ENCODE measurements around the gene HDAC4.

DNA sequence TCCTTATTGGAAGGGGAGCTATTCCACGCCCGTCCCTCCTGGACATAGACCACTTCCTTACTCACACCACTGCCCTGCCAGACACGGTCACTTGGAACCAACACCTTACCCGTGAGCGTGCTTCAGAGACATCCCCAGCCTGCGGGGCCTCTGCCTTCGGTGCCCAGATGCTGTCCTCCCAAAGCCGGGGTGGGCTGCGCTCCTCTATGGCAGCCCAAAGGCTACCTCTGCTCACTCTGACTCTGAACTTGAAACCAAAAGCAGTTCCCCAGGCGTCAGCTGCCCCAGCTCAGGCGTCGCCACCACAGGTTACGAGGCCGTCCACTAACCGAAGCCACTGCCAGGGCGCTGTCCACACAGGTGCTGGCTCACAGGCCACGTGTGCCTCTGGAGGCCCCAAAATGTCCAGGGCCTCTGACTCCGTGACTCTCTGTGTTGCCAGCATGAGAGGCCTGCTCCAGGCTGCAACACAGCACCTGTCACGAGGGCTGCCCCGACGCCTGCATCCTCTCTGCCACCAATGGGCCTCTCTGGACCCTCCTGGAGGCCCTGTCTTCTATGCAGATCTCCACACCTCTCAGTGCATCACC, 23.8 kb downstream of the HDAC4 start:
- TF ChIP-seq, protein P1, sequence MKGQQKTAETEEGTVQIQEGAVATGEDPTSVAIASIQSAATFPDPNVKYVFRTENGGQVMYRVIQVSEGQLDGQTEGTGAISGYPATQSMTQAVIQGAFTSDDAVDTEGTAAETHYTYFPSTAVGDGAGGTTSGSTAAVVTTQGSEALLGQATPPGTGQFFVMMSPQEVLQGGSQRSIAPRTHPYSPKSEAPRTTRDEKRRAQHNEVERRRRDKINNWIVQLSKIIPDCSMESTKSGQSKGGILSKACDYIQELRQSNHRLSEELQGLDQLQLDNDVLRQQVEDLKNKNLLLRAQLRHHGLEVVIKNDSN (IDR thresholded peaks at IDR 0.05): no peak
- TF ChIP-seq, protein P2, sequence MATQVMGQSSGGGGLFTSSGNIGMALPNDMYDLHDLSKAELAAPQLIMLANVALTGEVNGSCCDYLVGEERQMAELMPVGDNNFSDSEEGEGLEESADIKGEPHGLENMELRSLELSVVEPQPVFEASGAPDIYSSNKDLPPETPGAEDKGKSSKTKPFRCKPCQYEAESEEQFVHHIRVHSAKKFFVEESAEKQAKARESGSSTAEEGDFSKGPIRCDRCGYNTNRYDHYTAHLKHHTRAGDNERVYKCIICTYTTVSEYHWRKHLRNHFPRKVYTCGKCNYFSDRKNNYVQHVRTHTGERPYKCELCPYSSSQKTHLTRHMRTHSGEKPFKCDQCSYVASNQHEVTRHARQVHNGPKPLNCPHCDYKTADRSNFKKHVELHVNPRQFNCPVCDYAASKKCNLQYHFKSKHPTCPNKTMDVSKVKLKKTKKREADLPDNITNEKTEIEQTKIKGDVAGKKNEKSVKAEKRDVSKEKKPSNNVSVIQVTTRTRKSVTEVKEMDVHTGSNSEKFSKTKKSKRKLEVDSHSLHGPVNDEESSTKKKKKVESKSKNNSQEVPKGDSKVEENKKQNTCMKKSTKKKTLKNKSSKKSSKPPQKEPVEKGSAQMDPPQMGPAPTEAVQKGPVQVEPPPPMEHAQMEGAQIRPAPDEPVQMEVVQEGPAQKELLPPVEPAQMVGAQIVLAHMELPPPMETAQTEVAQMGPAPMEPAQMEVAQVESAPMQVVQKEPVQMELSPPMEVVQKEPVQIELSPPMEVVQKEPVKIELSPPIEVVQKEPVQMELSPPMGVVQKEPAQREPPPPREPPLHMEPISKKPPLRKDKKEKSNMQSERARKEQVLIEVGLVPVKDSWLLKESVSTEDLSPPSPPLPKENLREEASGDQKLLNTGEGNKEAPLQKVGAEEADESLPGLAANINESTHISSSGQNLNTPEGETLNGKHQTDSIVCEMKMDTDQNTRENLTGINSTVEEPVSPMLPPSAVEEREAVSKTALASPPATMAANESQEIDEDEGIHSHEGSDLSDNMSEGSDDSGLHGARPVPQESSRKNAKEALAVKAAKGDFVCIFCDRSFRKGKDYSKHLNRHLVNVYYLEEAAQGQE (IDR thresholded peaks at IDR 0.05; ENCODE audit: low read depth): no peak
- TF ChIP-seq YY1 (IDR thresholded peaks at IDR 0.05; ENCODE audit: low read depth): no peak
- no peak for TF ChIP-seq TCF12 (IDR thresholded peaks at IDR 0.05; ENCODE audit: low read depth)
- TF ChIP-seq EGR1 (IDR thresholded peaks at IDR 0.05): no peak
- TF ChIP-seq TEAD4 (IDR thresholded peaks at IDR 0.05): no peak

All from Ishikawa (cell line).